Spleen (tissue), 11 donors: Measurements from ENCODE around the gene BOLA1. TPM values are rescaled to one million over a fixed set of nuclear protein-coding genes. Genes with fewer than 3 reads are reported as not detected.

Experiments
- DNase-seq: peaks from one replicate; pipeline ENCODE4 v3.0.0-alpha.2; 2020
- H3K27ac ChIP-seq, 8 donors: fragments of 200-600 bp; sonication (generic) in 7 of 8; 1 replicate in 4 of 8; 2 replicates in 4 of 8; pipeline versions ENCODE4 v1.5.0 to v1.8.0; 2016 to 2021; ENCODE audit warnings: inconsistent platforms in 4 of 8, mild to moderate bottlenecking in 4 of 8, moderate library complexity in 1 of 8
- H3K27me3 ChIP-seq, 7 donors: fragments of 200-600 bp; sonication (generic) in 6 of 7; replicated peaks in 1 of 7; 1 replicate in 4 of 7; 2 replicates in 3 of 7; pipeline versions ENCODE4 v1.5.0 to v1.8.0; 2016 to 2021; ENCODE audit warnings: inconsistent platforms in 3 of 7, mild to moderate bottlenecking in 1 of 7
- H3K36me3 ChIP-seq, 6 donors: fragments of 200-600 bp; sonication (generic) in 5 of 6; 1 replicate in 4 of 6; 2 replicates in 2 of 6; pipeline versions ENCODE4 v1.5.0 to v1.8.0; 2016 to 2021; ENCODE audit warnings: inconsistent platforms in 2 of 6
- H3K4me1 ChIP-seq, 6 donors: fragments of 200-600 bp; sonication (generic) in 5 of 6; 1 replicate in 3 of 6; 2 replicates in 3 of 6; pipeline versions ENCODE4 v1.5.0 to v1.8.0; 2016 to 2021; ENCODE audit warnings: inconsistent platforms in 3 of 6
- H3K4me3 ChIP-seq, 8 donors: fragments of 200-600 bp; sonication (generic) in 7 of 8; 1 replicate in 4 of 8; 2 replicates in 4 of 8; pipeline versions ENCODE4 v1.5.0 to v1.8.0; 2016 to 2021; ENCODE audit warnings: inconsistent platforms in 4 of 8, mild to moderate bottlenecking in 4 of 8, moderate library complexity in 2 of 8
- H3K9me3 ChIP-seq, 8 donors: fragments of 200-600 bp; sonication (generic) in 7 of 8; 1 replicate in 4 of 8; 2 replicates in 4 of 8; pipeline versions ENCODE4 v1.5.0 to v1.8.0; 2016 to 2021; ENCODE audit warnings: inconsistent platforms in 4 of 8
- POLR2A ChIP-seq, 3 donors: fragments of 450-650 bp; IDR thresholded peaks; one replicate each; pipeline ENCODE4 v1.5.1; 2017; ENCODE audit warnings: antibody characterized with exemption in 3 of 3, mild to moderate bottlenecking in 1 of 3
- POLR2AphosphoS5 ChIP-seq, 3 donors: sonication (generic); formaldehyde crosslinking; IDR thresholded peaks; one replicate each; pipeline ENCODE4 v1.5.1; 2017; ENCODE audit warnings: antibody characterized with exemption in 3 of 3
- WGBS, 5 donors: extraction: QIAGEN DNeasy Blood & Tissue Kit in 3 of 5; methylation state at CpG; one replicate each; pipeline versions ENCODE4 v1.1.5 to v1.1.7; 2013 to 2018; 5-methylcytosine and 5-hydroxymethylcytosine counted together
- intact Hi-C: fragments of 100-400 bp; cut with DNase I; formaldehyde crosslinking; loops from one replicate; pipeline ENCODE4 v1.15.0; 2023; ENCODE audit warnings: low total_unique reads
- polyA plus RNA-seq, 3 donors: library from polyadenylated mRNA; stranded (reverse); fragments of 200-250 nt; gene quantifications; one replicate each; pipeline ENCODE4 v1.2.1, GENCODE V29; 2013
- total RNA-seq, 7 donors: library from RNA; depleted of rRNA in 3 of 7; stranded (reverse); fragments of >200 nt in 3 of 7; fragmentation: NEBNext Ultra II Directional in 4 of 7; extraction: Animal tissue kit (Norgen Biotek cat#: 25700) in 4 of 7; gene quantifications; one replicate each; pipeline versions ENCODE4 v1.1.0 to v1.2.1, GENCODE V29; 2016 to 2021
- TF ChIP-seq, protein P1 (sequence below), 11 experiments: fragments of 200-600 bp in 7 of 11; fragments of 450-650 bp in 4 of 11; sonication (generic) in 4 of 11; IDR thresholded peaks in 8 of 11; conservative IDR thresholded peaks in 3 of 11; 1 replicate in 7 of 11; 2 replicates in 4 of 11; pipeline versions ENCODE4 v1.4.0 to v1.8.0; 2016 to 2021; ENCODE audit warnings: antibody characterized with exemption in 11 of 11, inconsistent platforms in 4 of 11, mild to moderate bottlenecking in 1 of 11
- donor health status: healthy with polysubstance abuse.
- donor health status: DM: no; HTN: no; CAD: no; lungs with moderate emphysema.
- donor health status: DM: no; HTN: no; CAD: no.
- donor health status: Bipolar disorder and iron deficiency.
- donor health status: healthy.
- donor health status: DM: no; HTN: no; CAD: no.
- donor health status: DM: yes; HTN: yes; CAD: no.

The BOLA1 gene
- total and polyA plus RNA-seq, 10 donors = 8.3 to 34.6 (median 18.3) TPM

DNA sequence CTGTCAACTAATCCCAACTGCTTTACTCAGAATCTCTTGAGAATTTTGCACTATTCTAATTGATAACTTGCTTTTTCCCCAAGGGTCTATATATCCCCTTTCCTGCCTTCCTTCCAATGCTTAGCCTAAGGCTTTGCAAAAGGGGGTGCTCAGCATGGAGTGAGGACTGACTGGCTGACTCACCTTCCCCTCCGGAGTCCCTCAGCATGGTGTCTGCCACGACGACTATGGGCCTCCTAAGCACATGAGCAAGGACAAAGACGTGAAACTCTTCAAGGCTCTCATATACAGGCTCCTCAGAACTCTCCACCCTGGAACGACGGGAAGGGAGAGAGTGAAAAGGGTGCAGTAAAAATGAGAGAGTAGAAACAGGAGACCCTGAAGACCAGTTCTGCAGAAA lies 50.5 kb downstream of the BOLA1 start:
- no peak overlapping the region for H3K27ac ChIP-seq
- H3K4me1 ChIP-seq = no peaks in the 10 kb centered on the region
- no peak overlapping the region for H3K4me3 ChIP-seq
- H3K36me3 ChIP-seq = peaks cover 0 to 56% (median 25%) of the 10 kb centered on the region in 6 donors
- no peaks in the 10 kb centered on the region for H3K9me3 ChIP-seq
- H3K27me3 ChIP-seq = no peaks in the 10 kb centered on the region
- TF ChIP-seq, protein P1, sequence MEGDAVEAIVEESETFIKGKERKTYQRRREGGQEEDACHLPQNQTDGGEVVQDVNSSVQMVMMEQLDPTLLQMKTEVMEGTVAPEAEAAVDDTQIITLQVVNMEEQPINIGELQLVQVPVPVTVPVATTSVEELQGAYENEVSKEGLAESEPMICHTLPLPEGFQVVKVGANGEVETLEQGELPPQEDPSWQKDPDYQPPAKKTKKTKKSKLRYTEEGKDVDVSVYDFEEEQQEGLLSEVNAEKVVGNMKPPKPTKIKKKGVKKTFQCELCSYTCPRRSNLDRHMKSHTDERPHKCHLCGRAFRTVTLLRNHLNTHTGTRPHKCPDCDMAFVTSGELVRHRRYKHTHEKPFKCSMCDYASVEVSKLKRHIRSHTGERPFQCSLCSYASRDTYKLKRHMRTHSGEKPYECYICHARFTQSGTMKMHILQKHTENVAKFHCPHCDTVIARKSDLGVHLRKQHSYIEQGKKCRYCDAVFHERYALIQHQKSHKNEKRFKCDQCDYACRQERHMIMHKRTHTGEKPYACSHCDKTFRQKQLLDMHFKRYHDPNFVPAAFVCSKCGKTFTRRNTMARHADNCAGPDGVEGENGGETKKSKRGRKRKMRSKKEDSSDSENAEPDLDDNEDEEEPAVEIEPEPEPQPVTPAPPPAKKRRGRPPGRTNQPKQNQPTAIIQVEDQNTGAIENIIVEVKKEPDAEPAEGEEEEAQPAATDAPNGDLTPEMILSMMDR (IDR thresholded peaks at IDR 0.05 in 8 of 11, conservative IDR thresholded peaks at IDR 0.05 in 3 of 11) = no peak
- TF ChIP-seq POLR2A (IDR thresholded peaks at IDR 0.05) (no peak), POLR2AphosphoS5 (IDR thresholded peaks at IDR 0.05) (no peak)
- DNase-seq = no peak
- WGBS, 5 donors = 87 to 93% (median 90%) methylated on average over 6 of the region's 6 CpGs
- intact Hi-C loops = loop anchor here (10.0 kb wide), 1 partner anchor 235 kb away; no protein-coding TSS in a partner anchor

Other genes with a start within 250 kb of the BOLA1 start
- gene FCGR1A, start 116.9 kb upstream of the BOLA1 start, total RNA-seq = 10 to 100 TPM in 6 of 7 donors, 1 to 10 TPM in 1; 9.2 to 55.9 (median 22.7) TPM
- 10 to 100 TPM; 26.3 to 48.9 (median 33.8) TPM for gene FCGR1A, start 116.9 kb upstream of the BOLA1 start, polyA plus RNA-seq
- gene SV2A, start 18.3 kb downstream of the BOLA1 start, total RNA-seq = 1 to 10 TPM; 1.1 to 3.7 (median 2.5) TPM
- gene SV2A, start 18.3 kb downstream of the BOLA1 start, polyA plus RNA-seq = under 1 TPM; 0.43 to 0.90 (median 0.64) TPM
- gene SF3B4, start 28.2 kb downstream of the BOLA1 start, total RNA-seq = 10 to 100 TPM; 17.6 to 43.8 (median 40.5) TPM
- 10 to 100 TPM; 19.7 to 27.8 (median 24.6) TPM for gene SF3B4, start 28.2 kb downstream of the BOLA1 start, polyA plus RNA-seq
- gene MTMR11, start 37.3 kb downstream of the BOLA1 start, total RNA-seq = 10 to 100 TPM in 2 of 7 donors, 1 to 10 TPM in 5; 4.4 to 16.2 (median 6.6) TPM
- 1 to 10 TPM; 1.4 to 3.3 (median 2.1) TPM for gene MTMR11, start 37.3 kb downstream of the BOLA1 start, polyA plus RNA-seq
- 10 to 100 TPM; 10.2 to 20.5 (median 14.2) TPM for gene OTUD7B, start 111.2 kb downstream of the BOLA1 start, total RNA-seq
- gene OTUD7B, start 111.2 kb downstream of the BOLA1 start, polyA plus RNA-seq = 1 to 10 TPM in 1 of 3 donors, under 1 TPM in 2; 0.70 to 2.9 (median 0.78) TPM
- 10 to 100 TPM; 35.8 to 62.8 (median 47.4) TPM for gene VPS45, start 168.2 kb downstream of the BOLA1 start, total RNA-seq
- gene VPS45, start 168.2 kb downstream of the BOLA1 start, polyA plus RNA-seq = 10 to 100 TPM; 16.2 to 22.7 (median 21.6) TPM